GM12891 (cell line): ENCODE results near the gene ATP10D.

Experiments used
- POLR2A ChIP-seq: IDR thresholded peaks from 2 replicates; pipeline ENCODE4 v1.6.1; 2011; ENCODE audit warnings: low read depth, low read length, control low read depth
- POLR2AphosphoS5 ChIP-seq: IDR thresholded peaks from 2 replicates; pipeline ENCODE4 v1.6.1; 2011; ENCODE audit warnings: low read depth, low read length, control low read depth

DNA sequence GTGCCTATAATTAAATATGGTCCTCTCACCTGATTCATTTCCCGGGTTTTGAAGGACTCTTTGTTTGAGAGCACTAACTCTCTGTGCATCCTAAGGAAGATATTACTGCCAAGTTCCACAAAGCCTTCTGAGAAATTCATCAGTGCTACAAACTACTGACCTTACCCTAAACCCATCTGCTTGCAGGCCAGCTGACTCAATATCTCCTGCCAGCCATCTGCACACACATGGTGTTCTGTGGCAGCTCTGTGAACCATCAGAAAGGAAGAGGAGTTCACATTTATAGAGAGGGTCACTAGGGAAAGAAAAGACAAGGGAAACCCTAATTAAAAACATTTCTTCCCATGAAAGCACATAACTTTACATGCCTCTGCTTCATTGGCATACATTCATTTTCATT, 156.7 kb downstream of the ATP10D start:
- TF ChIP-seq POLR2A (no peak), POLR2AphosphoS5 (no peak)
